Amniotic epithelial cell (primary cell): ENCODE data around the gene NLGN2.

Source experiments
- DNase-seq: peaks from one replicate; pipeline ENCODE4 v3.0.0-alpha.2; 2010; ENCODE audit warnings: low read depth

NLGN2 gene

GRCh38 chr17:7466318-7466638 lies 58.6 kb downstream of the NLGN2 start:
- no peak for DNase-seq

- DNase-seq: peak; percentile 72
These were observed 59.1 kb downstream of the NLGN2 start for GRCh38 chr17:7466639-7467341.

DNA sequence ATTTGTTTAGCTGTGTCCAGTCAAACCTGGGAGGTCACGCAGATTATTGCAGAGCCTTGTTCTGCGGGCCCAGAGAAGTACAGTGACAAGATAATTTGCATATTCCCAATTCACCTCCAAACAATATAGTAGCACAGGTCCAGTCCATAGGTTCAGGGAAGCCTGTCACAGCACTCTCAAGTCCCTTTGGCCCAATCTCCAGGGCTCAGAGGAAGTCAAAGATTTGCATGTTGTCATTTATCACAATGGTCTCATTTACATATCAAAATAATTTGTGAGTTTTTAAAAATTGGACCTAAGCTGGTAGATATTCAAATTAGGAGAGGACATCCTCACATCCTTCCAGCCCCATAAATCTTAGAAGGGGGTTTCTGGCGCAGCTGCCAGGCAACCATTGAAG lies 59.9 kb downstream of the NLGN2 start:
- no peak for DNase-seq

- no peak for DNase-seq
These were observed 60.6 kb downstream of the NLGN2 start for GRCh38 chr17:7468290-7468689.

GRCh38 chr17:7468804-7469389 lies 61.3 kb downstream of the NLGN2 start:
- no peak for DNase-seq
